Suprapubic skin (tissue), 4 donors: Measurements from ENCODE around the gene NUDT1. TPM values are rescaled to one million over a fixed set of nuclear protein-coding genes. Genes with fewer than 3 reads are reported as not detected.

ENCODE experiments used
- total RNA-seq, 4 donors: library from RNA; depleted of rRNA; stranded (reverse); fragments of >200 nt; gene quantifications; one replicate each; pipeline ENCODE4 v1.1.0, GENCODE V29; 2016

NUDT1 gene
- total RNA-seq, 4 donors from 2014 or later, result 24.1 to 39.4 (median 28.3) TPM

Other genes starting within 250 kb of the NUDT1 start
- gene MAD1L1, start 9.3 kb upstream of the NUDT1 start, total RNA-seq, result 10 to 100 TPM; 53.2 to 69.8 (median 62.2) TPM
- 10 to 100 TPM; 11.3 to 41.8 (median 19.8) TPM for gene MRM2, start within 50 bp of the NUDT1 start, total RNA-seq
- gene SNX8, start 72.2 kb downstream of the NUDT1 start, total RNA-seq, result 10 to 100 TPM; 13.7 to 35.1 (median 19.3) TPM
- gene EIF3B, start 112.6 kb downstream of the NUDT1 start, total RNA-seq, result 100 to 1,000 TPM; 136 to 158 (median 139) TPM
- 10 to 100 TPM in 3 of 4 donors, 1 to 10 TPM in 1; 9.9 to 55.8 (median 24.5) TPM for gene CHST12, start 161.4 kb downstream of the NUDT1 start, total RNA-seq
- gene GRIFIN, start 234.2 kb downstream of the NUDT1 start, total RNA-seq, result not detected